CD14-positive monocyte (primary cell): ENCODE results near the gene SEMA4D. TPM values are rescaled to one million over a fixed set of nuclear protein-coding genes. Genes with fewer than 3 reads are reported as not detected.

Experiments used
- DNase-seq, 3 donors: peaks; one replicate each; pipeline ENCODE4 v3.0.0-alpha.2; 2011 to 2022
- H2AFZ ChIP-seq: 2 replicates; pipeline ENCODE4 v1.6.0; 2012; ENCODE audit warnings: mild to moderate bottlenecking, low read depth, low read length, inconsistent platforms; ENCODE audit not compliant: insufficient read depth, poor library complexity, severe bottlenecking
- H3K27ac ChIP-seq, 2 donors: 1 replicate in 1 of 2; 2 replicates in 1 of 2; pipeline ENCODE4 v1.5.1; 2012 to 2013; ENCODE audit warnings: low read length in 2 of 2, control low read depth in 1 of 2, inconsistent platforms in 1 of 2, low read depth in 1 of 2, mild to moderate bottlenecking in 1 of 2
- H3K27me3 ChIP-seq, 2 donors: one replicate each; pipeline versions ENCODE4 v1.6.0 to v1.6.1; 2011 to 2013; ENCODE audit warnings: low read length in 2 of 2; ENCODE audit not compliant: control insufficient read depth in 2 of 2, insufficient read depth in 2 of 2
- H3K36me3 ChIP-seq, 2 donors: replicated peaks in 1 of 2; 1 replicate in 1 of 2; 2 replicates in 1 of 2; pipeline versions ENCODE4 v1.5.1 to v1.6.1; 2012 to 2013; ENCODE audit warnings: low read length in 2 of 2, control low read depth in 1 of 2, inconsistent platforms in 1 of 2, mild to moderate bottlenecking in 1 of 2; ENCODE audit not compliant: insufficient read depth in 2 of 2, control insufficient read depth in 1 of 2
- H3K4me1 ChIP-seq, 2 donors: 1 replicate in 1 of 2; 2 replicates in 1 of 2; pipeline versions ENCODE4 v1.5.1 to v1.6.1; 2012 to 2013; ENCODE audit warnings: low read length in 2 of 2, control low read depth in 1 of 2, inconsistent platforms in 1 of 2, mild to moderate bottlenecking in 1 of 2, moderate library complexity in 1 of 2; ENCODE audit not compliant: insufficient read depth in 2 of 2, control insufficient read depth in 1 of 2
- H3K4me2 ChIP-seq: replicated peaks from 2 replicates; pipeline ENCODE3; 2012; ENCODE audit warnings: low read length, moderate library complexity, mild to moderate bottlenecking; ENCODE audit not compliant: poor library complexity, severe bottlenecking; ENCODE audit errors: extremely low read depth
- H3K4me3 ChIP-seq, 3 experiments: fragments of 200-600 bp in 1 of 3; sonication (generic) in 1 of 3; replicated peaks in 1 of 3; 1 replicate in 2 of 3; 2 replicates in 1 of 3; pipeline ENCODE4 v1.5.1; 2011 to 2013; ENCODE audit warnings: low read length in 3 of 3, mild to moderate bottlenecking in 3 of 3, control low read depth in 2 of 3, low read depth in 2 of 3, inconsistent platforms in 1 of 3, moderate library complexity in 1 of 3
- H3K79me2 ChIP-seq: 2 replicates; pipeline ENCODE4 v1.6.0; 2012; ENCODE audit warnings: mild to moderate bottlenecking, control low read depth, inconsistent platforms, low read length, moderate library complexity; ENCODE audit not compliant: insufficient read depth
- H3K9ac ChIP-seq: 2 replicates; pipeline ENCODE4 v1.6.0; 2017; ENCODE audit warnings: low read length, mild to moderate bottlenecking; ENCODE audit not compliant: insufficient read depth, poor library complexity, severe bottlenecking
- H3K9me3 ChIP-seq, 2 donors: replicated peaks in 1 of 2; 1 replicate in 1 of 2; 2 replicates in 1 of 2; pipeline versions ENCODE4 v1.5.1 to v1.6.1; 2012 to 2013; ENCODE audit warnings: low read length in 2 of 2, control low read depth in 1 of 2; ENCODE audit not compliant: control insufficient read depth in 1 of 2, insufficient read depth in 1 of 2
- H4K20me1 ChIP-seq: 2 replicates; pipeline ENCODE4 v1.6.0; 2012; ENCODE audit warnings: mild to moderate bottlenecking, low read length, control low read depth, moderate library complexity; ENCODE audit not compliant: insufficient read depth
- H3K27ac Mint-ChIP-seq, 7 donors: one replicate each; pipeline ENCODE4 v1.8.0; 2020; ENCODE audit warnings: mild to moderate bottlenecking in 7 of 7, mixed read lengths in 7 of 7, moderate library complexity in 6 of 7, inconsistent platforms in 2 of 7
- H3K27me3 Mint-ChIP-seq, 3 donors: one replicate each; pipeline ENCODE4 v1.8.0; 2021 to 2022; ENCODE audit warnings: low read depth in 3 of 3, mild to moderate bottlenecking in 3 of 3, mixed read lengths in 3 of 3, moderate library complexity in 3 of 3, inconsistent platforms in 1 of 3
- H3K36me3 Mint-ChIP-seq, 2 donors: one replicate each; pipeline ENCODE4 v1.8.0; 2020; ENCODE audit warnings: mixed read lengths in 2 of 2, inconsistent platforms in 1 of 2, mild to moderate bottlenecking in 1 of 2
- H3K4me1 Mint-ChIP-seq: one replicate; pipeline ENCODE4 v1.8.0; 2020; ENCODE audit warnings: mild to moderate bottlenecking, mixed read lengths
- H3K4me3 Mint-ChIP-seq, 2 donors: one replicate each; pipeline ENCODE4 v1.8.0; 2020; ENCODE audit warnings: mild to moderate bottlenecking in 2 of 2, mixed read lengths in 2 of 2, moderate library complexity in 1 of 2
- H3K9me3 Mint-ChIP-seq, 7 donors: one replicate each; pipeline ENCODE4 v1.8.0; 2020 to 2022; ENCODE audit warnings: mixed read lengths in 7 of 7, mild to moderate bottlenecking in 6 of 7, moderate library complexity in 6 of 7, inconsistent platforms in 2 of 7
- WGBS: methylation state at CpG from one replicate; pipeline ENCODE4 v1.1.5; 2013; ENCODE audit warnings: missing lambda C conversion rate; ENCODE audit not compliant: insufficient coverage; 5-methylcytosine and 5-hydroxymethylcytosine counted together
- intact Hi-C, 2 donors: fragments of 100-400 bp; cut with micrococcal nuclease; formaldehyde crosslinking; loops; one replicate each; pipeline versions ENCODE4 v1.15.0 to v1.15.1; 2023
- polyA plus RNA-seq, 3 donors: library from polyadenylated mRNA; depleted of rRNA in 1 of 3; unstranded in 2 of 3; stranded (reverse) in 1 of 3; fragments of 300-500 nt in 2 of 3; fragments of >200 nt in 1 of 3; fragmentation: Illumina TruSeq in 2 of 3; gene quantifications; 1 replicate in 2 of 3; 2 replicates in 1 of 3; pipeline ENCODE4 v1.2.3, GENCODE V29; 2012 to 2021
- TF ChIP-seq, protein P1 (sequence below): fragments of 200-600 bp; IDR thresholded peaks from one replicate; pipeline ENCODE4 v1.8.0; 2022; ENCODE audit warnings: antibody characterized with exemption, mild to moderate bottlenecking

SEMA4D gene
- polyA plus RNA-seq, 3 donors: 28.2 to 117 (median 28.6) TPM

DNA sequence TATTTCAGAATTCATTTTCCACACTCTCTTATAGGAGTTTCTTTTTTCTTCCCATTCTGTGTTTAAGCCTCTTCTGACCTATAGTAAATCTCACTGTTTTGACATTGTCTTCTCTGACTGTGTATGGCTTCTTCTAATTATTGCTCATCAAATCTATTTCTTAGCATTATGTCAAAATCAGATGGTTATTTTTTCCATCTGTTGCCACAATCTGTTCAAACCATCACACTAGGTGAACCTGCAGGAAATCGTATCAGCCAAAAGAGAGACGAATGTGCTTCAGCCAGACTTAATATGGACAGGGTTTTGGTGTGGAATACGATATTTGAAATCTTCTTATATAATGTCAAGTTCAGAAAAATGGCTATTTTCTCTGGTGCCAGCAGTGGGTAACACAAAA, 15.9 kb upstream of the SEMA4D start:
- H3K4me2 ChIP-seq: no peak overlapping the region
- intact Hi-C loops: no loop called here
- Mint-ChIP-seq H3K27ac (no peak overlapping the region), H3K27me3 (peaks cover 0 to 2% (median 2%) of the 10 kb centered on the region in 3 donors), H3K4me1 (peaks cover 25% of the 10 kb centered on the region), H3K4me3 (no peak overlapping the region), H3K36me3 (peaks cover 0 to 2% of the 10 kb centered on the region in 2 donors), H3K9me3 (no peaks in the 10 kb centered on the region)
- H3K4me1 ChIP-seq: peaks cover 17 to 20% of the 10 kb centered on the region in 2 donors
- H3K27me3 ChIP-seq: no peaks in the 10 kb centered on the region
- no peaks in the 10 kb centered on the region for H3K9me3 ChIP-seq
- no peak overlapping the region for H3K27ac ChIP-seq
- no peak overlapping the region for H2AFZ ChIP-seq
- no peak overlapping the region for H3K9ac ChIP-seq
- H3K36me3 ChIP-seq: no peaks in the 10 kb centered on the region
- DNase-seq: no peak
- TF ChIP-seq, protein P1, sequence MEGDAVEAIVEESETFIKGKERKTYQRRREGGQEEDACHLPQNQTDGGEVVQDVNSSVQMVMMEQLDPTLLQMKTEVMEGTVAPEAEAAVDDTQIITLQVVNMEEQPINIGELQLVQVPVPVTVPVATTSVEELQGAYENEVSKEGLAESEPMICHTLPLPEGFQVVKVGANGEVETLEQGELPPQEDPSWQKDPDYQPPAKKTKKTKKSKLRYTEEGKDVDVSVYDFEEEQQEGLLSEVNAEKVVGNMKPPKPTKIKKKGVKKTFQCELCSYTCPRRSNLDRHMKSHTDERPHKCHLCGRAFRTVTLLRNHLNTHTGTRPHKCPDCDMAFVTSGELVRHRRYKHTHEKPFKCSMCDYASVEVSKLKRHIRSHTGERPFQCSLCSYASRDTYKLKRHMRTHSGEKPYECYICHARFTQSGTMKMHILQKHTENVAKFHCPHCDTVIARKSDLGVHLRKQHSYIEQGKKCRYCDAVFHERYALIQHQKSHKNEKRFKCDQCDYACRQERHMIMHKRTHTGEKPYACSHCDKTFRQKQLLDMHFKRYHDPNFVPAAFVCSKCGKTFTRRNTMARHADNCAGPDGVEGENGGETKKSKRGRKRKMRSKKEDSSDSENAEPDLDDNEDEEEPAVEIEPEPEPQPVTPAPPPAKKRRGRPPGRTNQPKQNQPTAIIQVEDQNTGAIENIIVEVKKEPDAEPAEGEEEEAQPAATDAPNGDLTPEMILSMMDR: no peak
- H3K4me3 ChIP-seq: no peak overlapping the region
- H4K20me1 ChIP-seq: no peaks in the 10 kb centered on the region
- H3K79me2 ChIP-seq: no peaks in the 10 kb centered on the region
- WGBS: no CpG with 5 or more reads among the region's 3 CpGs

DNA sequence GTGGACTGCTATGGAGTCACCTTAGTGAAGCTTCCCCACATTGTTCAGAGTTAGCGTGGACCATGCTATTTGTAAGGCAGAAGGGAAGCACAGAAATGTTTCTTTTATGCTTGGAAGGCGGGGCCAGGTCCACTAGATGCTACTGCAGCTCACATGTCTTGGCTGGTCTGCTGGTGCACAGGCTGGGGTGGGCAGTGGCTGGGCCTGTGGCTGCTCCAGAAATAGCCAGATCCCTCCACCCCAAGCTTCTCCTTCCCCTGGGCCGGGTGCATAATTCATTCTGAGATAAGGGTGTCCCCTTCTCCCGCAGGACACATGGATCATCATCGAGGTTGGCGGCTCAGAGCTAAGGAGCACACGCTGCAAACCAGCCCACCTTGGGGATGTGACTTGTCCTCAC, 14.5 kb upstream of the SEMA4D start:
- no peak overlapping the region for H3K4me2 ChIP-seq
- no peaks in the 10 kb centered on the region for H4K20me1 ChIP-seq
- Mint-ChIP-seq H3K4me3 (no peak overlapping the region), H3K4me1 (peaks cover 30% of the 10 kb centered on the region), H3K36me3 (peaks cover 0 to 2% of the 10 kb centered on the region in 2 donors), H3K27ac (no peak overlapping the region), H3K9me3 (peaks cover 0 to 2% (median 0%) of the 10 kb centered on the region in 7 donors), H3K27me3 (peaks cover 0 to 3% (median 2%) of the 10 kb centered on the region in 3 donors)
- no peaks in the 10 kb centered on the region for H3K27me3 ChIP-seq
- WGBS: 95% methylated on average over 6 of the region's 7 CpGs
- intact Hi-C loops: no loop called here
- no peaks in the 10 kb centered on the region for H3K79me2 ChIP-seq
- no peak overlapping the region for H3K9ac ChIP-seq
- DNase-seq: no peak
- no peaks in the 10 kb centered on the region for H3K36me3 ChIP-seq
- H3K27ac ChIP-seq: no peak overlapping the region
- TF ChIP-seq, protein P1: no peak
- H2AFZ ChIP-seq: no peak overlapping the region
- no peak overlapping the region for H3K4me3 ChIP-seq
- H3K9me3 ChIP-seq: no peaks in the 10 kb centered on the region
- peaks cover 21 to 24% of the 10 kb centered on the region in 2 donors for H3K4me1 ChIP-seq
